Mesothelial cell of epicardium (in vitro differentiated cells): ENCODE measurements around the gene LRRC8D. TPM values are rescaled to one million over a fixed set of nuclear protein-coding genes. Genes with fewer than 3 reads are reported as not detected.
"Not testable (repeated sequence)": the region's sequence is repeated elsewhere in the genome, so short reads cannot be mapped to it uniquely, and the experiment has no call there.

ENCODE experiments used
- DNase-seq, 2 experiments: peaks; one replicate each; pipeline ENCODE4 v3.0.0; 2021; ENCODE audit warnings: low spot score in 2 of 2; ENCODE audit not compliant: unreplicated experiment in 2 of 2
- H3K27ac Mint-ChIP-seq: 2 replicates; pipeline ENCODE4 v1.8.0; 2021; ENCODE audit warnings: mixed read lengths
- H3K27me3 Mint-ChIP-seq: 2 replicates; pipeline ENCODE4 v1.8.0; 2021; ENCODE audit warnings: low read depth, mixed read lengths
- H3K36me3 Mint-ChIP-seq: 2 replicates; pipeline ENCODE4 v1.8.0; 2021; ENCODE audit warnings: mixed read lengths
- H3K4me1 Mint-ChIP-seq: 2 replicates; pipeline ENCODE4 v1.8.0; 2021; ENCODE audit warnings: mixed read lengths
- H3K4me3 Mint-ChIP-seq: 2 replicates; pipeline ENCODE4 v1.8.0; 2021; ENCODE audit warnings: mild to moderate bottlenecking, moderate library complexity, mixed read lengths
- H3K9me3 Mint-ChIP-seq: 2 replicates; pipeline ENCODE4 v1.8.0; 2021; ENCODE audit warnings: mixed read lengths
- CTCF ChIP-seq: fragments of 200-600 bp; sonication (generic); IDR thresholded peaks from one replicate; pipeline ENCODE4 v1.5.0; 2021; ENCODE audit warnings: antibody characterized with exemption; ENCODE audit not compliant: unreplicated experiment
- total RNA-seq: library from RNA; stranded (reverse); gene quantifications from 3 replicates; pipeline ENCODE4 v1.2.1, GENCODE V29; 2021

Gene LRRC8D
- total RNA-seq, 1 donor from 2014 or later: 22.6 TPM

GRCh38 chr1:89781494-89782126, 39.2 kb upstream of the LRRC8D start:
- H3K9me3 Mint-ChIP-seq: no peaks in the 10 kb centered on the region
- TF ChIP-seq CTCF: no peak
- no peak overlapping the region for H3K27ac Mint-ChIP-seq
- H3K36me3 Mint-ChIP-seq: no peaks in the 10 kb centered on the region
- no peak for DNase-seq
- peaks cover 3% of the 10 kb centered on the region for H3K27me3 Mint-ChIP-seq
- H3K4me3 Mint-ChIP-seq: no peak overlapping the region
- peaks cover 6% of the 10 kb centered on the region for H3K4me1 Mint-ChIP-seq

- Mint-ChIP-seq H3K4me3 (no peak overlapping the region), H3K4me1 (peaks cover 15% of the 10 kb centered on the region), H3K9me3 (no peaks in the 10 kb centered on the region), H3K36me3 (no peaks in the 10 kb centered on the region), H3K27ac (no peak overlapping the region), H3K27me3 (peaks cover 3% of the 10 kb centered on the region)
- no peak for DNase-seq
- no peak for TF ChIP-seq CTCF
Observed at GRCh38 chr1:89786628-89787214, 34.1 kb upstream of the LRRC8D start.

GRCh38 chr1:89790592-89790991, 30.2 kb upstream of the LRRC8D start:
- TF ChIP-seq CTCF: no peak
- Mint-ChIP-seq H3K27ac (no peak overlapping the region), H3K4me1 (peaks cover 14% of the 10 kb centered on the region), H3K4me3 (no peak overlapping the region), H3K27me3 (no peaks in the 10 kb centered on the region), H3K9me3 (no peaks in the 10 kb centered on the region), H3K36me3 (no peaks in the 10 kb centered on the region)
- DNase-seq: no peak

- H3K9me3 Mint-ChIP-seq: no peaks in the 10 kb centered on the region
- H3K27ac Mint-ChIP-seq: no peak overlapping the region
- H3K4me1 Mint-ChIP-seq: peaks cover 14% of the 10 kb centered on the region
- H3K4me3 Mint-ChIP-seq: no peak overlapping the region
- no peak for DNase-seq
- H3K27me3 Mint-ChIP-seq: no peaks in the 10 kb centered on the region
- H3K36me3 Mint-ChIP-seq: no peaks in the 10 kb centered on the region
- no peak for TF ChIP-seq CTCF
Observed at GRCh38 chr1:89791064-89791726, 29.6 kb upstream of the LRRC8D start.

GRCh38 chr1:89794406-89794805, 26.4 kb upstream of the LRRC8D start:
- no peak for TF ChIP-seq CTCF
- Mint-ChIP-seq H3K4me1 (peaks cover 14% of the 10 kb centered on the region), H3K4me3 (no peak overlapping the region), H3K9me3 (no peaks in the 10 kb centered on the region), H3K27me3 (no peaks in the 10 kb centered on the region), H3K36me3 (no peaks in the 10 kb centered on the region), H3K27ac (peak overlapping the region; percentile 64)
- no peak for DNase-seq

- DNase-seq: not testable (repeated sequence)
- peaks cover 10% of the 10 kb centered on the region for H3K4me1 Mint-ChIP-seq
Observed at GRCh38 chr1:89795571-89795970, 25.3 kb upstream of the LRRC8D start.

GRCh38 chr1:89797876-89798275, 23.0 kb upstream of the LRRC8D start:
- not testable (repeated sequence) for H3K9me3 Mint-ChIP-seq, H3K27me3 Mint-ChIP-seq, H3K27ac Mint-ChIP-seq, H3K4me1 Mint-ChIP-seq, DNase-seq, H3K36me3 Mint-ChIP-seq, H3K4me3 Mint-ChIP-seq

More at GRCh38 chr1:89795571-89795970, 25.3 kb upstream of the LRRC8D start:
- H3K4me3 Mint-ChIP-seq, H3K9me3 Mint-ChIP-seq, H3K27ac Mint-ChIP-seq, H3K27me3 Mint-ChIP-seq, H3K36me3 Mint-ChIP-seq: not testable (repeated sequence)
